GM23338 (cell line): ENCODE measurements around the gene ZFHX3.

Experiments used
- EZH2 ChIP-seq: fragments of 200-600 bp; sonication (generic); IDR thresholded peaks from one replicate; pipeline ENCODE4 v1.8.0; 2017; ENCODE audit warnings: antibody characterized with exemption, mild to moderate bottlenecking, low read depth; ENCODE audit not compliant: unreplicated experiment
- TF ChIP-seq, protein P1 (sequence below), 2 experiments: fragments of 200-600 bp in 1 of 2; sonication (generic) in 1 of 2; conservative IDR thresholded peaks; 2 replicates each; pipeline versions ENCODE4 v1.5.1 to v1.6.1; 2016 to 2017; ENCODE audit warnings: antibody characterized with exemption in 2 of 2, low read depth in 2 of 2, mild to moderate bottlenecking in 2 of 2, moderate library complexity in 1 of 2
- TF ChIP-seq, protein P2 (sequence below): IDR thresholded peaks from one replicate; pipeline ENCODE4 v1.6.1; 2018; ENCODE audit warnings: antibody characterized with exemption; ENCODE audit not compliant: unreplicated experiment

DNA sequence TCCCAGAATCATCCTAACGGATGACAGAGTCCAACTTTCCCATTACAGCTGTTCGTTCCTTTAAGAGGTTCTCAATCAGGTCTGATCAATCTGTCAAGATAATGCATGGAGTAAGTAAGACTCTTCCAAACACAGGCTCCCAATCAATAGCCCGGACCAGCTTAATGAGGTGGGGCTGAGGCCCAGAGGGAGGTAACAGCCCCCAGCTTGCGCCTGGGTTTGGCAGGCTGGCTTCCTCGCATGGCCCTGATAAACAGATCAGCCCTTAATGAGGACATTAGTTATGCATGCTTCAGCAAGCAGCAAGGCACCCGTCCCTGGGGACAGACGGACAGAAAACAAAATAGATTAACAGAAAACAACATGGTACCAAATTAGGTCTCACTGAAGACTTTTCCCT, 145.7 kb downstream of the ZFHX3 start:
- TF ChIP-seq, protein P1, sequence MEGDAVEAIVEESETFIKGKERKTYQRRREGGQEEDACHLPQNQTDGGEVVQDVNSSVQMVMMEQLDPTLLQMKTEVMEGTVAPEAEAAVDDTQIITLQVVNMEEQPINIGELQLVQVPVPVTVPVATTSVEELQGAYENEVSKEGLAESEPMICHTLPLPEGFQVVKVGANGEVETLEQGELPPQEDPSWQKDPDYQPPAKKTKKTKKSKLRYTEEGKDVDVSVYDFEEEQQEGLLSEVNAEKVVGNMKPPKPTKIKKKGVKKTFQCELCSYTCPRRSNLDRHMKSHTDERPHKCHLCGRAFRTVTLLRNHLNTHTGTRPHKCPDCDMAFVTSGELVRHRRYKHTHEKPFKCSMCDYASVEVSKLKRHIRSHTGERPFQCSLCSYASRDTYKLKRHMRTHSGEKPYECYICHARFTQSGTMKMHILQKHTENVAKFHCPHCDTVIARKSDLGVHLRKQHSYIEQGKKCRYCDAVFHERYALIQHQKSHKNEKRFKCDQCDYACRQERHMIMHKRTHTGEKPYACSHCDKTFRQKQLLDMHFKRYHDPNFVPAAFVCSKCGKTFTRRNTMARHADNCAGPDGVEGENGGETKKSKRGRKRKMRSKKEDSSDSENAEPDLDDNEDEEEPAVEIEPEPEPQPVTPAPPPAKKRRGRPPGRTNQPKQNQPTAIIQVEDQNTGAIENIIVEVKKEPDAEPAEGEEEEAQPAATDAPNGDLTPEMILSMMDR (conservative IDR thresholded peaks at IDR 0.05; ENCODE audit: low read depth in 2 of 2) = no peak
- no peak for TF ChIP-seq EZH2
- TF ChIP-seq, protein P2, sequence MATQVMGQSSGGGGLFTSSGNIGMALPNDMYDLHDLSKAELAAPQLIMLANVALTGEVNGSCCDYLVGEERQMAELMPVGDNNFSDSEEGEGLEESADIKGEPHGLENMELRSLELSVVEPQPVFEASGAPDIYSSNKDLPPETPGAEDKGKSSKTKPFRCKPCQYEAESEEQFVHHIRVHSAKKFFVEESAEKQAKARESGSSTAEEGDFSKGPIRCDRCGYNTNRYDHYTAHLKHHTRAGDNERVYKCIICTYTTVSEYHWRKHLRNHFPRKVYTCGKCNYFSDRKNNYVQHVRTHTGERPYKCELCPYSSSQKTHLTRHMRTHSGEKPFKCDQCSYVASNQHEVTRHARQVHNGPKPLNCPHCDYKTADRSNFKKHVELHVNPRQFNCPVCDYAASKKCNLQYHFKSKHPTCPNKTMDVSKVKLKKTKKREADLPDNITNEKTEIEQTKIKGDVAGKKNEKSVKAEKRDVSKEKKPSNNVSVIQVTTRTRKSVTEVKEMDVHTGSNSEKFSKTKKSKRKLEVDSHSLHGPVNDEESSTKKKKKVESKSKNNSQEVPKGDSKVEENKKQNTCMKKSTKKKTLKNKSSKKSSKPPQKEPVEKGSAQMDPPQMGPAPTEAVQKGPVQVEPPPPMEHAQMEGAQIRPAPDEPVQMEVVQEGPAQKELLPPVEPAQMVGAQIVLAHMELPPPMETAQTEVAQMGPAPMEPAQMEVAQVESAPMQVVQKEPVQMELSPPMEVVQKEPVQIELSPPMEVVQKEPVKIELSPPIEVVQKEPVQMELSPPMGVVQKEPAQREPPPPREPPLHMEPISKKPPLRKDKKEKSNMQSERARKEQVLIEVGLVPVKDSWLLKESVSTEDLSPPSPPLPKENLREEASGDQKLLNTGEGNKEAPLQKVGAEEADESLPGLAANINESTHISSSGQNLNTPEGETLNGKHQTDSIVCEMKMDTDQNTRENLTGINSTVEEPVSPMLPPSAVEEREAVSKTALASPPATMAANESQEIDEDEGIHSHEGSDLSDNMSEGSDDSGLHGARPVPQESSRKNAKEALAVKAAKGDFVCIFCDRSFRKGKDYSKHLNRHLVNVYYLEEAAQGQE = no peak
